K562 (cell line): Measurements from ENCODE around the gene EYA2.

Source experiments
- BCLAF1 ChIP-seq, 2 experiments: fragments of 450-650 bp in 1 of 2; IDR thresholded peaks; 2 replicates each; pipeline ENCODE4 v1.6.1; 2011 to 2017; ENCODE audit warnings: low read depth in 2 of 2, antibody characterized with exemption in 1 of 2, borderline replicate concordance in 1 of 2, low read length in 1 of 2, mild to moderate bottlenecking in 1 of 2, mixed read lengths in 1 of 2; ENCODE audit not compliant: control insufficient read depth in 1 of 2
- CTCF ChIP-seq, 3 experiments: IDR thresholded peaks in 2 of 3; conservative IDR thresholded peaks in 1 of 3; 2 replicates each; pipeline ENCODE4 v1.5.1; 2011 to 2012; ENCODE audit warnings: low read length in 3 of 3, mild to moderate bottlenecking in 3 of 3, control low read depth in 2 of 3, improper control_type of control experiment in 1 of 3, inconsistent platforms in 1 of 3, low read depth in 1 of 3, mixed read lengths in 1 of 3, moderate library complexity in 1 of 3; ENCODE audit not compliant: insufficient read depth in 2 of 3
- GMEB1 ChIP-seq: fragments of 250-450 bp; sonication (Bioruptor Pico); IDR thresholded peaks from 2 replicates; pipeline ENCODE4 v1.4.0; 2020; ENCODE audit warnings: mild to moderate bottlenecking
- MNT ChIP-seq, 2 experiments: fragments of 450-650 bp; conservative IDR thresholded peaks; 2 replicates each; pipeline ENCODE4 v1.6.1; 2017; ENCODE audit warnings: mild to moderate bottlenecking in 2 of 2, moderate library complexity in 2 of 2
- MYC ChIP-seq, 2 experiments: fragments of 250-450 bp in 1 of 2; sonication (Bioruptor Pico) in 1 of 2; IDR thresholded peaks; 2 replicates each; pipeline versions ENCODE4 v1.5.1 to v1.6.1; 2012 to 2021; ENCODE audit warnings: low read depth in 2 of 2, borderline replicate concordance in 1 of 2, improper control_type of control experiment in 1 of 2, low read length in 1 of 2, mild to moderate bottlenecking in 1 of 2, moderate library complexity in 1 of 2
- NFRKB ChIP-seq: fragments of 450-650 bp; IDR thresholded peaks from 2 replicates; pipeline ENCODE4 v1.6.1; 2016; ENCODE audit warnings: low read depth
- NR2C2 ChIP-seq, 2 experiments: fragments of 200-800 bp in 1 of 2; sonication (Bioruptor generic) in 1 of 2; sonication (generic) in 1 of 2; formaldehyde crosslinking in 1 of 2; IDR thresholded peaks; 2 replicates each; pipeline versions ENCODE4 v1.6.1 to v1.8.0; 2016 to 2022; ENCODE audit warnings: mild to moderate bottlenecking in 1 of 2, missing compliant biosample characterization in 1 of 2, missing genetic modification characterization in 1 of 2, missing genetic modification reagents in 1 of 2
- REST ChIP-seq, 2 experiments: fragments of 450-650 bp; formaldehyde crosslinking in 1 of 2; IDR thresholded peaks; 2 replicates each; pipeline versions ENCODE4 v1.4.0 to v1.6.1; 2014 to 2020; ENCODE audit warnings: mild to moderate bottlenecking in 2 of 2, borderline replicate concordance in 1 of 2, low read depth in 1 of 2
- ZNF518B ChIP-seq: fragments of 250-450 bp; sonication (Bioruptor Pico); IDR thresholded peaks from 2 replicates; pipeline ENCODE4 v1.5.0; 2021; ENCODE audit warnings: mild to moderate bottlenecking, moderate library complexity

GRCh38 chr20:47029845-47030244 lies 135.2 kb downstream of the EYA2 start:
- no peak for TF ChIP-seq BCLAF1 (IDR thresholded peaks at IDR 0.05; ENCODE audit: borderline replicate concordance in 1 of 2, control insufficient read depth in 1 of 2, low read depth in 2 of 2, low read length in 1 of 2)
- no peak for TF ChIP-seq MYC (IDR thresholded peaks at IDR 0.05; ENCODE audit: low read depth, low read length)
- TF ChIP-seq MYC (CRISPR knock-in tag; IDR thresholded peaks at IDR 0.05; ENCODE audit: borderline replicate concordance, low read depth): no peak
- TF ChIP-seq REST (IDR thresholded peaks at IDR 0.05; ENCODE audit: borderline replicate concordance): no peak
- no peak for TF ChIP-seq REST (CRISPR knock-in tag; IDR thresholded peaks at IDR 0.05; ENCODE audit: low read depth)
- TF ChIP-seq NR2C2 (CRISPR knock-in tag; IDR thresholded peaks at IDR 0.05): no peak
- TF ChIP-seq NR2C2 (tag; IDR thresholded peaks at IDR 0.05): no peak
- TF ChIP-seq ZNF518B (CRISPR knock-in tag): no peak
- no peak for TF ChIP-seq MNT (conservative IDR thresholded peaks at IDR 0.05)
- TF ChIP-seq CTCF (IDR thresholded peaks at IDR 0.05 in 2 of 3, conservative IDR thresholded peaks at IDR 0.05 in 1 of 3; ENCODE audit: insufficient read depth in 2 of 3, low read depth in 1 of 3, low read length in 3 of 3): no peak
- TF ChIP-seq NFRKB: no peak
- no peak for TF ChIP-seq GMEB1 (CRISPR knock-in tag)
